Activated CD8-positive, alpha-beta T cell treated with anti-CD3 and anti-CD28 coated beads, Interleukin-2, amount 10 ng/mL, durations not matched to agents 7 days and 5 days (primary cell): ENCODE data around the gene ISCA2. TPM values are rescaled to one million over a fixed set of nuclear protein-coding genes. Genes with fewer than 3 reads are reported as not detected.

Experiments
- ATAC-seq: fragments of 150-1000 bp; cut with Tn5 transposase; one replicate; pipeline ENCODE4 v1.10.0; 2021; ENCODE audit warnings: moderate library complexity
- CTCF ChIA-PET: fragments of 350-600 bp; sonication (Branson Sonifier 250); formaldehyde crosslinking; loops from one replicate; lab custom pipeline; 2021; ENCODE audit warnings: antibody characterized with exemption; lab: Charles Lee
- POLR2A ChIA-PET: fragments of 350-600 bp; sonication (Branson Sonifier 250); formaldehyde crosslinking; loops from one replicate; lab custom pipeline; 2021; ENCODE audit warnings: antibody characterized with exemption; lab: Charles Lee
- DNase-seq: peaks from one replicate; pipeline ENCODE4 v3.0.0-alpha.2; 2020
- H3K27ac Mint-ChIP-seq: one replicate; pipeline ENCODE4 v1.8.0; 2021; ENCODE audit warnings: mild to moderate bottlenecking, mixed read lengths
- H3K27me3 Mint-ChIP-seq: one replicate; pipeline ENCODE4 v1.8.0; 2021; ENCODE audit warnings: low read depth, mixed read lengths
- H3K36me3 Mint-ChIP-seq: one replicate; pipeline ENCODE4 v1.8.0; 2021; ENCODE audit warnings: low read depth, mixed read lengths
- H3K4me1 Mint-ChIP-seq: one replicate; pipeline ENCODE4 v1.8.0; 2021; ENCODE audit warnings: low read depth, mixed read lengths
- H3K4me3 Mint-ChIP-seq: one replicate; pipeline ENCODE4 v1.8.0; 2021; ENCODE audit warnings: mild to moderate bottlenecking, mixed read lengths
- H3K9me3 Mint-ChIP-seq: one replicate; pipeline ENCODE4 v1.8.0; 2022; ENCODE audit warnings: mixed read lengths; ENCODE audit not compliant: insufficient read depth
- total RNA-seq, 2 experiments: library from RNA; stranded (reverse); gene quantifications; one replicate each; pipeline ENCODE4 v1.2.3, GENCODE V29; 2021

Gene ISCA2
- total RNA-seq, 2 experiments from 2014 or later, result 34.5 to 37.8 TPM

- CTCF ChIA-PET, result interaction anchor here (0.9 kb wide), 1 partner anchor 108 kb away, joined by 3 read pairs; no protein-coding TSS in a partner anchor
- H3K9me3 Mint-ChIP-seq, result no peaks in the 10 kb centered on the region
- no peak overlapping the region for H3K27ac Mint-ChIP-seq
- POLR2A ChIA-PET, result interaction anchor here (0.7 kb wide), 1 partner anchor 9 kb away, joined by 3 read pairs; no protein-coding TSS in a partner anchor
- H3K4me1 Mint-ChIP-seq, result peaks cover 9% of the 10 kb centered on the region
- peaks cover 2% of the 10 kb centered on the region for H3K36me3 Mint-ChIP-seq
- DNase-seq (no peak), ATAC-seq (no peak)
- no peaks in the 10 kb centered on the region for H3K27me3 Mint-ChIP-seq
- H3K4me3 Mint-ChIP-seq, result no peak overlapping the region
These were observed 4.7 kb upstream of the ISCA2 start for GRCh38 chr14:74488786-74489397.

GRCh38 chr14:74490486-74490885 lies 3.1 kb upstream of the ISCA2 start:
- H3K27me3 Mint-ChIP-seq, result no peaks in the 10 kb centered on the region
- DNase-seq (no peak), ATAC-seq (no peak)
- CTCF ChIA-PET, result interaction anchor here (1.2 to 1.8 kb wide), 2 partner anchors 12 to 127 kb away, joined by 4 to 5 read pairs; no protein-coding TSS in a partner anchor
- H3K4me1 Mint-ChIP-seq, result peaks cover 24% of the 10 kb centered on the region
- no peak overlapping the region for H3K4me3 Mint-ChIP-seq
- no peak overlapping the region for H3K27ac Mint-ChIP-seq
- H3K9me3 Mint-ChIP-seq, result no peaks in the 10 kb centered on the region
- POLR2A ChIA-PET, result no interaction called here
- H3K36me3 Mint-ChIP-seq, result peaks cover 7% of the 10 kb centered on the region

- no peak for ATAC-seq
- peaks cover 30% of the 10 kb centered on the region for H3K4me1 Mint-ChIP-seq
- ChIA-PET POLR2A (no interaction called here), CTCF (interaction anchor here (0.7 to 2.7 kb wide), 8 partner anchors 10 to 190 kb away, joined by 3 to 7 read pairs (median 5); partner anchors contain the start of gene ABCD4)
- H3K4me3 Mint-ChIP-seq, result no peak overlapping the region
- no peaks in the 10 kb centered on the region for H3K9me3 Mint-ChIP-seq
- H3K27ac Mint-ChIP-seq, result no peak overlapping the region
- DNase-seq, result peak; percentile 39
- peaks cover 12% of the 10 kb centered on the region for H3K36me3 Mint-ChIP-seq
- H3K27me3 Mint-ChIP-seq, result no peaks in the 10 kb centered on the region
These were observed 1.4 kb upstream of the ISCA2 start for GRCh38 chr14:74491956-74492775.

GRCh38 chr14:74492776-74493342 lies 706 bp upstream of the ISCA2 start, which contains the start of gene NPC2:
Gene NPC2, minus strand, starts transcription at chr14:74493305. Its CDS starts 31 bp downstream, at chr14:74493274.
- POLR2A ChIA-PET, result no interaction called here
- H3K36me3 Mint-ChIP-seq, result peaks cover 12% of the 10 kb centered on the region
- H3K9me3 Mint-ChIP-seq, result no peaks in the 10 kb centered on the region
- ATAC-seq, result no peak
- CTCF ChIA-PET, result interaction anchor here (0.6 to 2.7 kb wide), 9 partner anchors 10 to 241 kb away, joined by 3 to 7 read pairs (median 4); partner anchors contain the start of gene ABCD4
- H3K4me1 Mint-ChIP-seq, result peaks cover 30% of the 10 kb centered on the region
- peak; percentile 26 for DNase-seq
- H3K27me3 Mint-ChIP-seq, result no peaks in the 10 kb centered on the region
- peak within 1 kb of the TSS; percentile 90 for H3K27ac Mint-ChIP-seq
- no peak within 1 kb of the TSS for H3K4me3 Mint-ChIP-seq

GRCh38 chr14:74495356-74495755 lies 1.8 kb downstream of the ISCA2 start:
- ChIA-PET CTCF (interaction anchor here (1.2 kb wide), 1 partner anchor 10 kb away, joined by 3 read pairs; no protein-coding TSS in a partner anchor), POLR2A (no interaction called here)
- ATAC-seq, result no peak
- H3K27ac Mint-ChIP-seq, result peak overlapping the region; percentile 68
- peaks cover 21% of the 10 kb centered on the region for H3K4me1 Mint-ChIP-seq
- no peak for DNase-seq
- no peak overlapping the region for H3K4me3 Mint-ChIP-seq
- H3K27me3 Mint-ChIP-seq, result no peaks in the 10 kb centered on the region
- no peaks in the 10 kb centered on the region for H3K9me3 Mint-ChIP-seq
- H3K36me3 Mint-ChIP-seq, result peaks cover 12% of the 10 kb centered on the region

GRCh38 chr14:74500417-74501134 lies 7.0 kb downstream of the ISCA2 start:
- Mint-ChIP-seq H3K27ac (no peak overlapping the region), H3K36me3 (peaks cover 3% of the 10 kb centered on the region), H3K4me1 (peaks cover 10% of the 10 kb centered on the region), H3K9me3 (no peaks in the 10 kb centered on the region), H3K27me3 (no peaks in the 10 kb centered on the region), H3K4me3 (no peak overlapping the region)
- DNase-seq (no peak), ATAC-seq (no peak)
- CTCF ChIA-PET, result interaction anchor here (1.4 kb wide), 1 partner anchor 14 kb away, joined by 5 read pairs; no protein-coding TSS in a partner anchor
- POLR2A ChIA-PET, result no interaction called here

- DNase-seq (no peak), ATAC-seq (no peak)
- no peak overlapping the region for H3K27ac Mint-ChIP-seq
- H3K9me3 Mint-ChIP-seq, result no peaks in the 10 kb centered on the region
- ChIA-PET POLR2A (no interaction called here), CTCF (no interaction called here)
- no peaks in the 10 kb centered on the region for H3K27me3 Mint-ChIP-seq
- H3K36me3 Mint-ChIP-seq, result peaks cover 2% of the 10 kb centered on the region
- no peak overlapping the region for H3K4me3 Mint-ChIP-seq
- peaks cover 5% of the 10 kb centered on the region for H3K4me1 Mint-ChIP-seq
These were observed 7.6 kb downstream of the ISCA2 start for GRCh38 chr14:74501135-74501614.

DNA sequence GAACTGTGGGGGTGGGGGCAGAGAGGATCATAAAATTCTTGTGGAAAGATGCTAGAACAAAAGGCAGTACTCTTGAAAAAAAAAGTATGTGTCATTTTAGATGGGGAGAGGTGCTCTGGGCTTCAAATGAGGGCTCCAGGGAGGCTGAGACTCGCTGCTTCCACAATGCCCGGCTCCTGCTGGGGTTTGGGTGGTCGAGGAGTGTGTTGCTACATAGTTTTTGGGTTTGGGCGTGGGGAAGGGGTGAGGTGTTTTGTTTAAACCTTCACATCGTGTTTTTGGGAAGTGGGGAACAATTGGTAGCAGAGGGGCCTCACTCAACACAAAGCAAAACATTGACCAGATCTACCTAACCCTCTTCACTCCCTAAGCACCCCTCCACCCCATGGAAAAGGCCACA lies 8.1 kb downstream of the ISCA2 start:
- no peak overlapping the region for H3K4me3 Mint-ChIP-seq
- ChIA-PET POLR2A (no interaction called here), CTCF (interaction anchor here (0.8 to 1.6 kb wide), 4 partner anchors 8 to 17 kb away, joined by 3 to 6 read pairs (median 4); partner anchors contain the start of genes ISCA2 and NPC2)
- ATAC-seq (no peak), DNase-seq (no peak)
- H3K4me1 Mint-ChIP-seq, result peaks cover 4% of the 10 kb centered on the region
- H3K9me3 Mint-ChIP-seq, result no peaks in the 10 kb centered on the region
- no peaks in the 10 kb centered on the region for H3K36me3 Mint-ChIP-seq
- no peaks in the 10 kb centered on the region for H3K27me3 Mint-ChIP-seq
- H3K27ac Mint-ChIP-seq, result no peak overlapping the region

DNA sequence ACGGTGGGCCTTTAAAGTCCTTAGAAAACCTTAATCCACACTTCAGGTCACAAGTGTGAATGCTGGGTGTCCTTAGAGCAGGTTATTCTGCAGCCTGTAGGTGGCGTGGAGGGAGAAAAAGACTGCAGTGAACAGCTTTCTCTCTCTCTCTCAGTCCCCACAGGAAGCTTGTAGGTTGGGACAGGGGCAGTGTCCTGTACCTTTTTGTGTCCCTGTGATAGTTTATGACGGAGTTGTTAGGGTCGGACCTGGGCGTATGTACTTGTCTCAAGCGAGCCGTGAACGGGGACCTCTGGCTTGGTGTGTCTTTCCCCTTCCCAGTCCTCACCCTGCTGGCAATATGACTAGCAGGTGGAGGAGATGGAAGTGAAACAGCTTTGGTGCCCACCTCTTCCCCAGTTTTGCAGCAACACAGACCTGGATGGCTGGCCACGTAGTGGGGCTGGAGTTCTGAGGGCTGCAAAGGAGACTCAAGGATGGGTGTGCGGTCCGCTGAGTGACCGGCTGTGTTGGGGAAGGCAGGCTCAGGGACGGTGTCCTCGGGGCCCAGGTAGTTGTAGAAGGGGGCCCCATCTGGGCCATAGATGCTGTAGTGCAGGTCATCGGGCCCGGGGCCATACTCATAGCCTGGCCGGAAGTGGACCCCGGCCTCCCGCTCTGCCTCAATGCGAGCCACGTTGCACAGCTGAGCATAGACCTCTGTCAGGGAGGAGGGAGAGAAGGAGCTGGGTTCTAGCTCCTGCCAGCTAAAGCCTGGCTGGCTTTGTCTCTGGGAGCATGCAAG lies 8.9 kb downstream of the ISCA2 start:
- no peaks in the 10 kb centered on the region for H3K36me3 Mint-ChIP-seq
- ATAC-seq (no peak), DNase-seq (peak; percentile 41)
- H3K4me1 Mint-ChIP-seq, result peaks cover 4% of the 10 kb centered on the region
- POLR2A ChIA-PET, result no interaction called here
- H3K27ac Mint-ChIP-seq, result no peak overlapping the region
- CTCF ChIA-PET, result interaction anchor here (0.7 to 1.6 kb wide), 5 partner anchors 9 to 17 kb away, joined by 3 to 6 read pairs (median 3); partner anchors contain the start of genes ISCA2 and NPC2
- H3K27me3 Mint-ChIP-seq, result no peaks in the 10 kb centered on the region
- H3K4me3 Mint-ChIP-seq, result no peak overlapping the region
- no peaks in the 10 kb centered on the region for H3K9me3 Mint-ChIP-seq

GRCh38 chr14:74503291-74503937 lies 9.8 kb downstream of the ISCA2 start:
- ATAC-seq (no peak), DNase-seq (no peak)
- Mint-ChIP-seq H3K4me1 (peaks cover 4% of the 10 kb centered on the region), H3K36me3 (no peaks in the 10 kb centered on the region), H3K9me3 (no peaks in the 10 kb centered on the region), H3K27me3 (no peaks in the 10 kb centered on the region), H3K4me3 (no peak overlapping the region), H3K27ac (no peak overlapping the region)
- CTCF ChIA-PET, result interaction anchor here (1.6 kb wide), 1 partner anchor 10 kb away, joined by 6 read pairs; the partner anchor contains the start of genes ISCA2 and NPC2
- POLR2A ChIA-PET, result no interaction called here
